GM21737 (cell line): ENCODE measurements around the gene TMC6.

ENCODE experiments used
- ATAC-seq: cut with Tn5 transposase; IDR thresholded peaks from one replicate; pipeline ENCODE4 v1.9.1; 2021; ENCODE audit warnings: mild to moderate bottlenecking, moderate library complexity; ENCODE audit not compliant: unreplicated experiment

Gene TMC6

DNA sequence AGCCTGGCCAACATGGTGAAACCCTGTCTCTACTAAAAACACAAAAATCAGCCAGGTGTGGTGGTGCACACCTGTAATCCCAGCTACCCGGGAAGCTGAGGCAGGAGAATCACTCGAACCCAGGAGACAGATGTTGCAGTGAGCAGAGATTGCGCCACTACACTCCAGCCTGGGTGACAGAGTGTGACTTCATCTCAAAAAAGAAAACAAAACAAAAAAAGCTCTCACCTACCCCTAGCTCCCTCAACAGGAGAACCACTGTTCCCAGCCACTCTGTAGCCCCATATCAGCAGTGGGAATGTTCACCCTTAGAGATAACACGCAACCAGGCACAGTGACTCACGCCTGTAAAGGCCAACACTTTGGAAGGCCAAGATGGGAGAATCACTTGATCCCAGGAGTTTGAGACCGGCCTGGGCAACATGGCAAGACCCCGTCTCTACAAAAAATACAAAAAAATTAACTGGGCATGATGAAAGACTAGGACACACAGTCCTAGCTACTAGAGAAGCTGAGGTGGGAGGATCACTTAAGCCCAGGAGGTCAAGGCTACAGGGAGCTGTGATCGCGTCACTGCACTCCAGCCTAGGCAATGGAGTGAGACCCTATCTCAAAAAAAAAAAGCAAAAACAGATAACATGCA is 7.4 kb upstream of the TMC6 start:
- no peak for ATAC-seq

- no peak for ATAC-seq
Measured at GRCh38 chr17:78134899-78135385, 6.4 kb upstream of the TMC6 start.

- no peak for ATAC-seq
Measured at GRCh38 chr17:78133971-78134898, 5.7 kb upstream of the TMC6 start.

DNA sequence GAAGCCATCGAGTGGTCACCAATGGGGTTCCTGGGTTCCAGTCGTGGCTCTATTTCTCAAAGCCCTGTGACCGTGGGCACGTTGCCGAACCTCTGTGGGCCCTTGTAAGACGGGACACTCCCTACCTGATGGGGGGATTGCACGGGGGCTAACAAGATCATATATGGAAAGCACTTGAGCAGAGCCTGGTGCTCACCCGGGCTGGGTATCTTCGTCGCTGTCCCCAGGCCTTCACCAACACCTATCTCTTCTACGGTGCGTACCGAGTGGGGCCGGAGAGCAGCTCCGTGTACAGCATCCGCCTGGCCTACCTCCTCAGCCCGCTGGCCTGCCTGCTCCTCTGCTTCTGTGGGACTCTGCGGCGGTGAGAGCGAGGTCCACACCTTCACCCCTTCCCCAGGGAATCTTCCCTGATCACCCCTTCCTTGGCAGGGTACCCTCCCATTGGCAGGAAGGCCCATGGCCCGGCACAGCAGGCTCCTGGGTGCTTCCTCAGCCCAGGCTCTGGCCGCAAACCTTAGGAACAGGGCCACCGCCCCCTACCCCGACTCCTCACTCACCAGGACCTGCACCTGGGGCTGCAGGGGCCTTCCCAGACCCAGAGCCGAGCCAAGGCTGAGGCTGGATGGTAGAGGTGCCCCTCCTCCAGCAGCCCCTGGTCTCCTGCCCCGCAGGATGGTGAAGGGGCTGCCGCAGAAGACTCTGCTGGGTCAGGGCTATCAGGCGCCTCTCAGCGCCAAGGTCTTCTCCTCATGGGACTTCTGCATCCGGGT is 4.8 kb upstream of the TMC6 start:
- ATAC-seq: no peak

DNA sequence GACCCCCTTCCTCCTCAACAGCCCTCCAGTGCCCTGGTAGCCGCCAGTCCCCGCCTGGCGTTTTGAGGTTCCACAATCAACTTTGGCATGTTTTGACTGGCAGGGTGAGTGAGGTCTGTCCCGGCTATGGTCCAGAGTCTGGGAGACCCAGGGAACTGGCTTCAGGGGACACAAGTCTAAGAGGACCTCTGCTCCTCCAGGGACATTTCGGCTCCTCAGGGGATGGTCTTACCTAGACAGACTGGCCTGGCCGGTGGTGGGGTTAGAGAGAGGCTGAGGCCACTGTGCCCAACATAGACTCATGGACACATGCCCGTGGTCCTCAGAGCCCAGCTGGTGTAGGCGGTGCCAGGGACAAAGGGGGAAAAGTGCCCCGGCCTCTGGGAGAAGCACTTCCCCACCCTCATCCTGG is 4.2 kb upstream of the TMC6 start:
- ATAC-seq: no peak

DNA sequence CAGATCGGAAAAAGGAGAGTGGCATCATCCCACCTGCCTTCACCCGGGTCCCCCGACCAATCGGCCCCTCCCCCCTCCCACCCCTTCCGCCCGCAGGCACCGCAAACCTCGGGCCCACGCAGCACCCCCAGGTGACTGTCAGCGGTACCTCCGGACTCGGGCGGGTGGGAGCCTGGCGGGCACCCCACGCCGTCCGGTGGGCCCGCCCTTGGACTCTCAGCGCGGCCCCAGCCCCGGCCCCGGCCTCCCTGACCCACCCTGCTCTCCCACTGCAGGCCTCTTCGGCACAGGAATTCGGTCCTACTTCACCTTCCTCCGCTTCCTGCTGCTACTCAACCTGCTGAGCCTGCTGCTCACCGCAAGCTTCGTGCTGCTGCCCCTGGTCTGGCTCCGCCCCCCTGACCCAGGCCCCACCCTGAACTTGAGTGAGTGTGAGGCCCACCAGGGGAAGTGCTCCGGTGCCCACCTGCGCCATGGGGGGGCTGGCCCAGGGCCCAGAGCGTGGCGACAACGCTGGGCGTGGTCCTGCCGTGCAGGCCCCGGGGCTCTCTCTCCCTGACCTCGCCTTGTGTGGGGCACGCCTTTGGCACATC is 3.6 kb upstream of the TMC6 start:
- no peak for ATAC-seq

DNA sequence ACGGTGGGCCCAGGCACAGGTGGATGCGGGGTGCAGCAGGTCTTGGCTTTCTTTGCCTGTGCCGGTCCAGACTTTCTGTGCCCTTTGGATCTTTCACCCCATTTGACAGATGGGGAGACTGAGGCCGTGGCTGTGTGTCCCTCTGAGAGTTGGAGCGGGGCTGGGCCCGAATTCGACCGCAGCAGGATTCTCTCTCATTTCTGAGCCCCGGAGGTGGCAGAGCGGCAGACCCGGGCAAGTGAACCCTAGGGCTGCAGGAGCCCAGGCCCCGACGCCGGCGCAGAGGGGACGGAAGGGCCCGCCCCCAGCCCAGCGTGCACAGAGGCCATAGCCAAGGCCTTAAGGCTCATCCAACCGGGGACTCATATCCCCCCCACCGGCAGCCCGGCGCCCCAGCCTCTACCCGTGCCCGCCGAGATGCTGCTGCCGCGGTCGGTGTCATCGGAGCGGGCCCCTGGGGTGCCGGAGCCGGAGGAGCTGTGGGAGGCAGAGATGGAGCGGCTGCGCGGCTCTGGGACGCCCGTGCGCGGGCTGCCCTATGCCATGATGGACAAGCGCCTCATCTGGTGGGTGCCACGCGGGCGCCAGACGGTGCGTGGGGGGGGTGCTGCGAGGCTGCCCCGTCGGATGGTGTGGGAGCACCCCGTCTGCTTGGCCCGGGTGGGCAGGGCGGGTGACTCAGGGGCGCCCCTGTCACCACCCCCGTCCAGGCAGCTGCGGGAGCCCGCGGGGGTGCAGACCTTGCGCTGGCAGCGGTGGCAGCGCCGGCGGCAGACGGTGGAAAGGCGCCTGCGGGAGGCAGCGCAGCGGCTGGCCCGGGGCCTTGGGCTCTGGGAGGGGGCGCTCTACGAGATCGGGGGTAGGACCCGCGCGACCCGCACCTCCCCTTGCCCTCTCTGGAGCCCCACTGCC is 2.9 kb upstream of the TMC6 start:
- no peak for ATAC-seq

DNA sequence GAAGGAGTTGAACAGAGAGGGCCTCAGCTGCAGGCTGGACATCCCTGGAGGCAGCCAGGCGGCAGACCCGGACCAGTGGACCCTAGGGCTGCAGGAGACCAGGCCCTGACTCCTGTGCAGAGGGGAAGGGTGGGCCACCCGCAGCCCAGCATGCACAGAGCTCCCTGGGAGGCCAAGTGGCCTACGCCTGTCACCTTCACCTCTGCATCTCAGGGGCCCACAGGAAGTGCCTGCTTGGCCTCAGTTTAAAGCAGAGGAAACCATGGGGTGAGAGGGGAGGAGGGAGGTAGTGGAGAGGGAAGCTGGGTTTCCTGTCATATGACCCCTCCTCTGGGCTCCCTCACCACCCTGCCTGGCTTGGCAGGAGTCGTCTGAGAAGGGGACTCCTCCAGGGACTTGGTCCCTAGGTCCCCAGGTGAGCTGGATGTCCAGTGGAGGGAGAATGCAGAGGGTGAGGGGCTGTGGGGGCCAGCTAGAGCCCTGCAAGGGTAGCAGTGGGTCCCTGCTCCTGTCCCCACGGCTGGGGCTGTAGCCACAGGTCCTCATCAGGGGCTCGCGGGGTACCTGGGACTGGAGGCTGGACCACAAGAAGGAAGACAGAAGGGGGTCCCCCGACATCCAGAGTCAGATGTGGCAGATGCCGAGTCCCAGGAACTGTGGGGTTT is 2.0 kb upstream of the TMC6 start, which contains the start of gene TMC8:
Gene TMC8 (plus strand): TSS at position 335 of the 665 bp plus-strand sequence. CDS start 818 bp downstream, outside the sequence.
- peak; percentile 19 for ATAC-seq

DNA sequence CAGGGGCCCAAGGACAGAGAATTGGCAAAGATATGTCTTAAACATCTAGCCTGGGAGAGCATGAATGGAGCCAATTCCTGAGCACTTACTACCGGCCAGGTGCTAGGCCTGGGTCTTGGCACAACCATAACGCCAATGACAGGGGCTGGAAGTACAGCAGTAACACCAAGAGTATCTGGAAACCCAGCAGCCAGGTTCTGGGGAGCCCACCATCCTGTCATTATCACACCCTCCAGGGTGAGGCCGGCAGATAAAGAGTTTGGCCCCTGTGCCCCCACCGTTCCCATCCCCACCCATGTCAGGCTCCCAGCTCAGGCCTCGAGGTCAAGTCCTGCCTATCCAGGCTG is 1.5 kb upstream of the TMC6 start:
- peak; percentile 3 for ATAC-seq

- no peak for ATAC-seq
Measured at GRCh38 chr17:78129351-78130089, 965 bp upstream of the TMC6 start.

DNA sequence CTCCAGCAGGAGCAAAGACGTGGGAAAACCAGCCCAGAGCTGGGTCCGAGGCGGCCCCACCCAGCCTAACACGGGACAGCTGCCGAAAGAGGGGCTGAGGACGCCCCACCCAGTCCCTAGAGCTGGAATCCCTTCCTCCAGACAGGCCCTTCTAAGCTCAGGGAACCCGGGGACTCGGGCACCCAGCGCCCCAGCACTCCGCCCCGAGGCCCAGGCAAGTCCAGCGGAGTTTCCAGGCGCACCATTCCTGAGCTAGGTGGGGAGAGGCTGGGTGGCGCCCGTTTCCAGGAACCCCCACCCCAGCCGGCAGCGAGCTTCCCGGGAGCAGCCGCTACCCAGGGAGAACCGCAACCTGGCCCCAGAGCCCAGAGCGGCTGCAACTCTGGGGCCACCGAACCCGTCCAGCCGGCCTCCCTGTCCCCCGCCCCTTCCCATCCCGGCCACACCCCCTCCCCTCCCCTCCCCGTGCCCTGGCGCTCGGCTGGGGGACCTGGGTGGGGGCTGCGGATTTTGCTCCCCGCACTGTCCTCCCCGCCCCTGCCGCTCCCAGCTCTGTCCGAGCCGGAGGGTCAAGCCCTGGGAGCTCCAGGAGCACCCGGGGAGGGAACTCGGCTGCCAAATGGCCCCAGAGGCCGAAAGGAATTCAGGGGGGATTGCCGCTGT is 536 bp downstream of the TMC6 start:
- ATAC-seq: no peak

GRCh38 chr17:78127239-78127887 is 1.2 kb downstream of the TMC6 start:
- no peak for ATAC-seq

DNA sequence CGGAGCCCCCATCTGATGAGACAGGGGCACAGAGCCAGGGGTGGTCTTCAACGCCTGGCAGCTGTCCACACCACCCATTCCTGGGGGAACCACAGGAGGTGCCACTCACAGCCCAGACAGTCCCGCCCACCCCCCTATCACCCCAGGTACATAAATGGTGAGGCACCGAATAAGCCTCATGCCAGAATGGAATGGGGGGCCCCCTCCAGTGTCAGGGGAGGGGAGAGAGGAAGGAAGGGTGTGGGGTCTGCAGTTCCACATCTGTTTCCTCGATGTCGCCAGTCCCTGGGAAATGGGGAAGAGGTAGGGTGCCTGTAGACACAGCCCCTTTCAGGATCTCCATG is 1.7 kb downstream of the TMC6 start:
- ATAC-seq: no peak

- no peak for ATAC-seq
Measured at GRCh38 chr17:78125976-78126894, 2.3 kb downstream of the TMC6 start.

GRCh38 chr17:78125138-78125913 is 3.2 kb downstream of the TMC6 start:
- ATAC-seq: no peak

DNA sequence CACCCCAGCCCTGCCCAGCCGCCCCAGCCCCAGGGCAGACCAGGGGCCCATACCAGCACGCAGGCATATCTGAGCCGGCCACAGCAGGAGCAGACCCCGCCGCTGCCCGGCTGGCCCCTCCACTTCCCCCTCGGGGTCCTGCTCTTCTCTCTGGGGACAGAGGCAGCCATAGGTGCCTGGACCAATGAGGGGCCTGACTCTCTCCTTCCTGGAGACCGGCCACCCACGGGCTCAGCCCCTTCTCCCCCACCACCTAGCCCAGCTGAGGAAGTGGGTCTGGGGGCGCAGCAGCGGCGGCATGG is 3.8 kb downstream of the TMC6 start:
- no peak for ATAC-seq
